OCI-LY1 (cell line): ENCODE data around the gene DIPK1B.

Experiments
- H2AFZ ChIP-seq: fragments of 200-600 bp; sonication (generic), shearing (Covaris generic); 2 replicates; pipeline ENCODE4 v1.6.0; 2014; ENCODE audit warnings: antibody characterized with exemption, mild to moderate bottlenecking, low read length
- H3F3A ChIP-seq: fragments of 200-600 bp; sonication (generic), shearing (Covaris generic); 2 replicates; pipeline ENCODE4 v1.6.0; 2014; ENCODE audit warnings: mild to moderate bottlenecking, antibody characterized with exemption, low read length, moderate library complexity; ENCODE audit not compliant: insufficient read depth
- H3K27ac ChIP-seq: fragments of 200-600 bp; sonication (generic); 2 replicates; pipeline ENCODE4 v1.5.1; 2014; ENCODE audit warnings: low read length, mixed run types, mild to moderate bottlenecking, low read depth; ENCODE audit not compliant: poor library complexity, severe bottlenecking
- H3K27me3 ChIP-seq: fragments of 200-600 bp; sonication (generic); 2 replicates; pipeline ENCODE4 v1.6.0; 2014; ENCODE audit warnings: antibody characterized with exemption, mild to moderate bottlenecking, low read length, moderate library complexity; ENCODE audit not compliant: insufficient read depth
- H3K36me3 ChIP-seq: fragments of 200-600 bp; sonication (generic); 2 replicates; pipeline ENCODE4 v1.6.1; 2014; ENCODE audit warnings: mild to moderate bottlenecking, antibody characterized with exemption, low read length, moderate library complexity, mixed read lengths; ENCODE audit not compliant: insufficient read depth
- H3K4me1 ChIP-seq: fragments of 200-600 bp; sonication (generic); 2 replicates; pipeline ENCODE4 v1.5.1; 2014; ENCODE audit warnings: mild to moderate bottlenecking, low read length, moderate library complexity; ENCODE audit not compliant: insufficient read depth, severe bottlenecking
- H3K4me2 ChIP-seq: fragments of 200-600 bp; sonication (generic), shearing (Covaris generic); 2 replicates; pipeline ENCODE4 v1.6.1; 2014; ENCODE audit warnings: low read length
- H3K4me3 ChIP-seq: fragments of 200-600 bp; sonication (generic); 2 replicates; pipeline ENCODE4 v1.5.1; 2014; ENCODE audit warnings: low read length, low read depth, mild to moderate bottlenecking, mixed read lengths; ENCODE audit not compliant: poor library complexity, severe bottlenecking
- H3K79me2 ChIP-seq: fragments of 200-600 bp; shearing (Covaris generic); 2 replicates; pipeline ENCODE4 v1.6.1; 2016; ENCODE audit warnings: mixed run types, low read length, mixed read lengths; ENCODE audit not compliant: insufficient read depth
- H3K9ac ChIP-seq: fragments of 200-600 bp; sonication (generic), shearing (Covaris generic); 2 replicates; pipeline ENCODE4 v1.6.1; 2014; ENCODE audit warnings: mild to moderate bottlenecking, low read length, mixed read lengths
- H3K9me2 ChIP-seq: fragments of 200-600 bp; sonication (generic), shearing (Covaris generic); 2 replicates; pipeline ENCODE4 v1.6.1; 2014; ENCODE audit warnings: low read depth, mild to moderate bottlenecking, low read length, mixed read lengths
- H3K9me3 ChIP-seq: fragments of 200-600 bp; shearing (Covaris generic); 2 replicates; pipeline ENCODE4 v1.6.1; 2014; ENCODE audit warnings: low read length, mixed read lengths
- H4K20me1 ChIP-seq: fragments of 200-600 bp; sonication (generic), shearing (Covaris generic); 2 replicates; pipeline ENCODE4 v1.6.0; 2016; ENCODE audit warnings: mild to moderate bottlenecking, low read length; ENCODE audit not compliant: insufficient read depth
- CTCF ChIP-seq: fragments of 200-600 bp; sonication (generic), shearing (Covaris generic); IDR thresholded peaks from 2 replicates; pipeline ENCODE4 v1.5.1; 2017; ENCODE audit warnings: mild to moderate bottlenecking, antibody characterized with exemption, low read length, moderate library complexity, mixed read lengths
- EZH2 ChIP-seq: fragments of 200-600 bp; sonication (generic), shearing (Covaris generic); IDR thresholded peaks from 2 replicates; pipeline ENCODE4 v1.8.0; 2017; ENCODE audit warnings: borderline replicate concordance, mixed run types, mild to moderate bottlenecking, antibody characterized with exemption, low read length, moderate library complexity, mixed read lengths

Gene DIPK1B

GRCh38 chr9:136673088-136673974, 39.0 kb upstream of the DIPK1B start:
- H3K27me3 ChIP-seq: no peaks in the 10 kb centered on the region; the same call in 1 of the 2 replicates
- H3K4me1 ChIP-seq: no peaks in the 10 kb centered on the region

DNA sequence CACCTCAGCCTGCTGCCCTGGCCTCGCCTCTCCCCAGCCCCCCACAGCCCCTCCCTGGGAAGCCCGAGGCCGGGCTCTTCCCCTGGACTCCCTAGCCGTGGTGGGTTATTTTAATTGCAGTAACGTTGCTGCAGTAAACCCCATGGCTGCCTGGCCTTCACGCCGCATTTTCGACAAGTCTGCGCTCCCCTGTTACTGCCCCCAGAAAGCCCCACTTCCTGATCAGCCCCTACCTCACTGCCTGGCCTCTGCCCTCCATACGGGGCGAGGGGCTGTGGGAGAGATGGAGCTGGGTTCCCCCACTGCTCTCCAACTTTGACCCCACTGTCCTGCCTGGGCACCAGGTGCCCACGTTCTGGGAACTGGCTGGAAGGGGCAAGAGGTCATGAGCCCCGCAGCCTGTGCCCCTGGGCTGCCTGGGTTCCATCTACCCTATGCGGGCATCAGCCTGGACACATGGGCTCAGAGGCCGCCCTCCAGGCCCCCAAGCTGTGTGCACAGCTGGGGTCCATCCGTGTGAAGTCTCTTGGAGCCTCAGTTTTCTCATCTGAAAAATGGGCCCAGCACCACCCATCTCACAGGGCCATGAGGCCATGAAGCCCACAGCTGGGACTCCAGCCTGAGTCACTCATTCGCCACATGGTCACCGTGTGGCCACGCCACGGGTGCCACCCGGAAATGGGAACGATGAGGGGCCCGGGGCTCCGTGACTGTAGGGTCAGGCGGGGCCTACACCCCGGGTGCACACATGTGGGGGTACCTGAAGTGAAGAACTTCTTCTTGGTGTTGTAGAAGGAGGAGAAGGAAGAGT, 38.2 kb upstream of the DIPK1B start:
- no peak overlapping the region for H3K4me2 ChIP-seq
- H3K4me1 ChIP-seq: no peaks in the 10 kb centered on the region
- H3K79me2 ChIP-seq: no peaks in the 10 kb centered on the region
- no peaks in the 10 kb centered on the region; the same call in 1 of the 2 replicates for H3K27me3 ChIP-seq
- H4K20me1 ChIP-seq: no peaks in the 10 kb centered on the region
- no peaks in the 10 kb centered on the region for H3K36me3 ChIP-seq
- TF ChIP-seq EZH2: no peak
- TF ChIP-seq CTCF: no peak
- H3K9me3 ChIP-seq: no peaks in the 10 kb centered on the region
- no peak overlapping the region for H3K9ac ChIP-seq
- H3K4me3 ChIP-seq: no peak overlapping the region
- H3K9me2 ChIP-seq: no peaks in the 10 kb centered on the region
- H3F3A ChIP-seq: no peaks in the 10 kb centered on the region
- H3K27ac ChIP-seq: no peak overlapping the region
- no peak overlapping the region for H2AFZ ChIP-seq

More at GRCh38 chr9:136673088-136673974, 39.0 kb upstream of the DIPK1B start:
- no peak overlapping the region for H3K4me3 ChIP-seq
- H2AFZ ChIP-seq: no peak overlapping the region
- no peaks in the 10 kb centered on the region for H4K20me1 ChIP-seq
- no peaks in the 10 kb centered on the region for H3K9me3 ChIP-seq
- no peaks in the 10 kb centered on the region for H3K36me3 ChIP-seq
- no peak overlapping the region for H3K27ac ChIP-seq
- no peaks in the 10 kb centered on the region for H3F3A ChIP-seq
- no peaks in the 10 kb centered on the region for H3K9me2 ChIP-seq
- no peaks in the 10 kb centered on the region for H3K79me2 ChIP-seq
- H3K4me2 ChIP-seq: no peak overlapping the region
- H3K9ac ChIP-seq: no peak overlapping the region
- TF ChIP-seq CTCF: no peak
- no peak for TF ChIP-seq EZH2

- H3K27ac ChIP-seq: no peak overlapping the region
- H3K9me2 ChIP-seq: no peaks in the 10 kb centered on the region
- H2AFZ ChIP-seq: no peak overlapping the region
- H3K4me3 ChIP-seq: no peak overlapping the region
- no peaks in the 10 kb centered on the region for H3K9me3 ChIP-seq
- H3K9ac ChIP-seq: no peak overlapping the region
- no peaks in the 10 kb centered on the region for H3K4me1 ChIP-seq
- H4K20me1 ChIP-seq: no peaks in the 10 kb centered on the region
- H3K27me3 ChIP-seq: peaks cover 3% of the 10 kb centered on the region; the same call in 1 of the 2 replicates
- no peak overlapping the region for H3K4me2 ChIP-seq
- H3F3A ChIP-seq: no peaks in the 10 kb centered on the region
- H3K36me3 ChIP-seq: no peaks in the 10 kb centered on the region
- TF ChIP-seq EZH2 (no peak), CTCF (no peak)
- no peaks in the 10 kb centered on the region for H3K79me2 ChIP-seq
These were observed 37.5 kb upstream of the DIPK1B start for GRCh38 chr9:136674786-136675349.
